HG03025 (cell line): ENCODE data around the gene DHTKD1.
A peak's percentile ranks its signal among the peaks of the same experiment; 100 is the strongest.
"Not testable (repeated sequence)": the region's sequence is repeated elsewhere in the genome, so short reads cannot be mapped to it uniquely, and the experiment has no call there.

Source experiments
- ATAC-seq: cut with Tn5 transposase; IDR thresholded peaks from one replicate; pipeline ENCODE4 v1.9.1; 2021; ENCODE audit warnings: mild to moderate bottlenecking, moderate library complexity; ENCODE audit not compliant: unreplicated experiment, low FRiP score

The DHTKD1 gene

GRCh38 chr10:12063483-12063818, 5.3 kb upstream of the DHTKD1 start:
- ATAC-seq = no peak

DNA sequence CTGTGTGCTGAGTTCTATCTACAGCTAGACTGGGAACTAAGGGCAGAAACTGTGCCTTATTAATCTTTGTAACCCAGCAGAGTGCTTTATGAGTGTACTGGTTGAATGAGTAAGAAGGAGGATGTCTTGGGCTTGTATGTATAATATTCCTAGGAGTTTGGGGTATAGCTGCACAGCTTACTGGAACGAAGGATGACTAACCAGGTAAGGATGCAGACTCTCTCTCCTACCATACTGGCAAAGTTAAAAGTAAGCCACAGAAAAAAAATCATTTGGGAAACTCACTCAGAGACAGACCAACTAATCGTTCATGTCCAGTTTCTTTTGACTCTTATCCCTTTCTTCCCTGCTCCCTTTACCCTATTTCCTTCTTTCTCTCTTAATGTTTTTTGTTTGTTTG, 1.4 kb upstream of the DHTKD1 start:
- ATAC-seq = no peak

GRCh38 chr10:12071441-12071840, 2.7 kb downstream of the DHTKD1 start:
- not testable (repeated sequence) for ATAC-seq

DNA sequence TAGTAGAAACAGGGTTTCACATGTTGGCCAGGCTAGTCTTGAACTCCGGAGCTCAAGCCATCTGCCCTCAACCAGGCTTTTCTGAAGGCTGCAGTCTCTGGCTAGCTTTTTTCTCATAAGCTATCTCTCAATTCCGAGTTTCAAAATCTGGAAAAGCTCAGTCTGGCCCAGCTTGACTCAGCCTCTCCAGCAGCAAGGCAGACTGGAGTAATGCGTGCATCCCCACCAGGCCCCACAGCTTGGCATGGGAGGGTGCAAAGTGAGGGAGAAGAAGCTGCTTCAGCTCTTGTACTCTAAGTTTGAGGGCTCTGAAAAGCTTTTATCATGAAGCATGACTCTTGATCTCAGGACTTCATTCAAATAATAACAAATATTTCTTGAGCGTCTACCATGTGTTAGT, 4.8 kb downstream of the DHTKD1 start:
- no peak for ATAC-seq

DNA sequence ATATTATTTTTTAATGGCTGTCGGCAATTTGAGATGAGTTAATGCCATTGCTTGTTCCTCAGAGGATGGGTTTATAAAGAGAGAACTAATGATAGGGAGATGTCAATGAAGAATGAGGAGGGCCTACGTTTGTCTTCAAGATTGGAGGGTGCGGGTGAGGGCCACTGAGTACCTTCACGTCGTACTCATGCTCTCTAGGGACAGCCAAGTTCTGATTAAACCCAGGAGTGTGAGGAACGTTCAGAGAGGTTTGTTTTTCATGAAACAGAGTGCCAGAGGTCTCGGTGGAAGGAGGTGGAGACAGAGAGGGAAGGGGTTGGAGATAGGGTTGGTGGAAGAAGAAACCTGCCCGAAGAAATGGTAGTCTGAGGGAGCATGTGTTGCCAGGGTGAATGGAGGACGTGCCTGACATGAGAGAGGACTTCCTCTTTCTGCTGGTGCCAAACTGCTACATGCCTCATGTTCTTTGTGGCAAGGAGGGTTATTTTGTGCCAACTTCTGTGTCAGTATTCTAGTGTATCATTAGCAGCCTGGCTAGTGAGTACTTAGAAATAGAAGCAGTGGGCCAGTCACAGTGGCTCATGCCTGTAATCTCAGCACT, 8.9 kb downstream of the DHTKD1 start:
- no peak for ATAC-seq

GRCh38 chr10:12081470-12081869, 12.7 kb downstream of the DHTKD1 start:
- no peak for ATAC-seq

GRCh38 chr10:12081879-12082557, 13.3 kb downstream of the DHTKD1 start:
- no peak for ATAC-seq

GRCh38 chr10:12088919-12089318, 20.2 kb downstream of the DHTKD1 start:
- ATAC-seq = no peak

DNA sequence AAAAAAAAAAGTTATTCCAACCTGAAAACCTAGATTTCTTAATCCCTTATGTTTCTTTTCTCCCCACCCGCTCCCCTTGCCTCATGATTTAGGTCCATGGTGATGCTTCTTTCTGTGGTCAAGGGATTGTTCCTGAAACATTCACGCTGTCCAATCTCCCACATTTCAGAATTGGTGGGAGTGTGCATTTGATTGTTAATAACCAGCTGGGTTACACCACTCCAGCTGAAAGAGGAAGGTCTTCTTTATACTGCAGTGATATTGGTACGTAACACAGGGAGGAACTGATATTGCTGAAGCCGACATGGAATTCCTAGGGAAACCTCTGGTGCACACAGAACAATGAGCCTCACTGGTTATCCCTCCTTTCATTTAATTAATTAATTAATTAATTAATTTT, 22.7 kb downstream of the DHTKD1 start:
- ATAC-seq = no peak

DNA sequence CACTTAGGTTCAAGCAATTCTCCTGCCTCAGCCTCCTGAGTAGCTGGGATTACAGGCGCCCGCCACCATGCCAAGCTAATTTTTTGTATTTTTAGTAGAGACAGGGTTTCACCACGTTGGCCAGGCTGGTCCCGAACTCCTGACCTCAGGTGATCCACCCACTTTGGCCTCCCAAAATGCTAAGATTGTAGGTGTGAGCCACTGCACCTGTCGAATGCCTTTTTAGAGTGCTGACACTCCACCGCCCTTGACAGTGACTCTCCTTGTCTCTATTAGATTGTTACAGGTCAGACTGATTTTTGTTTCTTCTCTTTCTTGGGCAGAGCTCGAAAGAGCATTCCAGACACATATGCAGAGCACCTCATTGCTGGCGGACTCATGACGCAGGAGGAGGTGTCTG, 28.6 kb downstream of the DHTKD1 start:
- ATAC-seq = not testable (repeated sequence)

DNA sequence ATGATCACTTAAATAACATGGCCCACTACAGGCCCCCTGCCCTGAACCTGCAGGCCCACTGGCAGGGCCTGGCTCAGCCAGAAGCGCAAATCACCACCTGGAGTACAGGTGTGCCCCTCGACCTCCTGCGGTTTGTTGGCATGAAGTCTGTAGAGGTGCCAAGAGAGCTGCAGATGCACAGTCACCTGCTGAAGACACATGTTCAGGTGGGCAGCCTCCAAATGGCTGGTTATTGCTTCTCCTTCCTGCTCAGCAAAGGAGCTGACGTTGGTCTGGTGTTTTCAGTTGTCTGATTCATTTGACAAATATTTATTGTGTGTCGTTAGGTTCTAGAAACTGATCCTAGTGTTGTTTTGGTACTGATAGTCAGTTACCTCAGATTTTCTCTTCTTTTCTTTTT, 29.0 kb downstream of the DHTKD1 start:
- ATAC-seq = no peak

- ATAC-seq = no peak
These were observed 30.2 kb downstream of the DHTKD1 start for GRCh38 chr10:12098966-12099365.

- ATAC-seq = no peak
These were observed 35.0 kb downstream of the DHTKD1 start for GRCh38 chr10:12103802-12104201.

- ATAC-seq = no peak
These were observed 39.0 kb downstream of the DHTKD1 start for GRCh38 chr10:12107781-12108180.

GRCh38 chr10:12109286-12109685, 40.5 kb downstream of the DHTKD1 start:
- ATAC-seq = no peak

DNA sequence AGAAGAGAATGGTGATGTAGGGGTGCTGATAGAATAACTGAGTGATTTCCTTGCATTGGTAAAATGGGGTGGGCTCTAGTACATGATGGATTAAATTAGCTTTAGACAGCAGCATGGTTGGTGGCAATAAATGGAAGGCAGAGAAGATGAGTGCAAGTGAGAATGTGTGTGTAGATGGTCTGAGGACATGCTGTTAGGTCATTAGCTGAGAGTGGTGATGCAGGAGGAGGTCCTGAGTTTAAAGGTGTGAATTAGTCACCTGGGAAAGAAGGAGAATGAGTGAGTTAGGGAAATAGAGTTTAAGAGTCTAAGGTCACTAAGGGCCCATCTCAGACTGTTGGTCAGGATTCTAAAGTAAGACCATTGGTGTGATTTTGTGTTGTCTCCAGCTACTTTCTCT, 42.8 kb downstream of the DHTKD1 start:
- ATAC-seq = no peak

GRCh38 chr10:12113627-12114026, 44.9 kb downstream of the DHTKD1 start:
- ATAC-seq = no peak

GRCh38 chr10:12121673-12122072, 52.9 kb downstream of the DHTKD1 start:
- no peak for ATAC-seq

DNA sequence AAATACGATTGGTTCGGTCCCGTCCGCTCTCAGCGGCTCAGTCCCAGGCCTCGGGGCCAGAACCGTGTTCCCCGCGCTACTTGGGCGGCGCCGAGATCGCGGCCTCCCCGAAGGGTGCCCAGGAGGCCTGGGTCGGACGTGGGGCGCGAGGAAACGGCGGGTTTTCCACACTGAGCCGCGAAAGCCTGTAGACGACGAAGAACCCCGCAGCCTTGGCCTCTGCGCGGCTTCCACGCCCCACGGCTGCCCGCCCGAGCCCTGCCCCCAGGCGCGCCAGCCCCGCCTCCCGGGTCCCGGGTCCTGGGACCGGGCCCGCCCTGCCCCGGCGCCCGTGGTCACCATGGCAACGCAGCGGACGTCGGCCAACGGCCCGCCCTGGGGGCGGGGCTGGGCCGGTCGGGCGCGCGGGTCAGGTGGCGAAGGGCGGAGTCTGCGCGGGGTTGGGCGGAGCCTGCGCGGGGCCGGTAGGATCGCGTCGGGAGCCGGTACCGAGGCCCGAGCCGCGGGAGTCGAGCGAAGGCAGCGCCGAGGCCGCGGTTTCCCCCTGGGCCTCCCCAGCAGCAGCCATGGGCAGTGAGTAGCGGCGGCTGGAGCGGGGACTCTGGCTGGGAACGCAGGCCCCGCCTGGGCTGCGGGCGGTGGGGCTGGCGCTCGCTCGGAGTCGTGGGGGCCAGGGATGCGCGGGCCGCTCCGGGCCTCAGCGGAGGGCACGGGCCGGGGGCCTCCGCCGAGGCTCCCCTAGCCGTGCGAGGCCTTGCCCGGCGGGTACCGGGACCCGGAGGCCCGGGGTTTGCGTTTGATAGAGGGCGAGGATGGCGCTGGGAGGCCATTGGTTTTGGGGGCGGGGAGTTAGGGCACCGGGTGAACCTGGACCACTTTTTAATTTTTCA, 60.7 kb downstream of the DHTKD1 start, which contains the start of gene SEC61A2:
Gene SEC61A2, plus strand, starts transcription at position 456 of the 890 bp plus-strand sequence. Its CDS starts 111 bp downstream, at position 567.
- peak; percentile 88 for ATAC-seq

- ATAC-seq = no peak
These were observed 61.6 kb downstream of the DHTKD1 start for GRCh38 chr10:12130237-12130872.

DNA sequence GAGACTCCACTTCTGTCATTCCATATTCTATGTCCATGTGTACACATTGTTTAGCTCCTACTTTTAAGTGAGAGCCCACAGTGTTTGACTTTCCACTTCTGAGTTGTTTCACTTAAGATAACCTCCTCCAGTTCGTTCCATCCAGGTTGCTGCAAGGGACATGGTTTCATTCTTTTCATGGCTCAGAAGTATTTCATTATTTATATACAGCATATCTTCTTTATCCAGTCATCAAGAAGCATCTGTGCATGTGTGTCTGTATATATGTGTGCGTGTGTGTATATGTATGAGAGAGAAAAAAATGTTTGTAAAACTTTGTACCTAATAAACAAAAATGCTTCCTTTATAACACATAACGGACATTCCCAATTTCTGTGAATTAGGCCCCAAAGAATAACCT, 66.9 kb downstream of the DHTKD1 start:
- ATAC-seq = no peak
